Sciatic nerve (tissue), 1 donor: Measurements from ENCODE around the gene ELF4. TPM values are rescaled to one million over a fixed set of nuclear protein-coding genes. Genes with fewer than 3 reads are reported as not detected.

Experiments
- total RNA-seq: library from RNA; stranded (reverse); fragmentation: NEBNext Ultra II Directional; extraction: Animal tissue kit (Norgen Biotek cat#: 25700); gene quantifications from one replicate; pipeline ENCODE4 v1.2.1, GENCODE V29; 2021
- donor health status: DM: no; HTN: no; CAD: no.

The ELF4 gene
- total RNA-seq, 1 donor from 2014 or later, result 15.3 TPM

Other genes starting within 250 kb of the ELF4 start
- 13.9 TPM for gene UTP14A, start 204.3 kb downstream of the ELF4 start, total RNA-seq
- gene BCORL1, start 127.9 kb downstream of the ELF4 start, total RNA-seq, result 25.1 TPM
- gene AIFM1, start 55.3 kb upstream of the ELF4 start, total RNA-seq, result 15.7 TPM
- gene RAB33A, start 61.5 kb upstream of the ELF4 start, total RNA-seq, result not detected
- gene ZNF280C, start 158.4 kb upstream of the ELF4 start, total RNA-seq, result 5.5 TPM
- gene SLC25A14, start 229.4 kb upstream of the ELF4 start, total RNA-seq, result 12.8 TPM